COLO668 (cell line): Measurements from ENCODE around the gene DIS3L2.
"Not testable (repeated sequence)": the region's sequence is repeated elsewhere in the genome, so short reads cannot be mapped to it uniquely, and the experiment has no call there.

Source experiments
- DNase-seq: peaks from one replicate; lab custom pipeline; 2025; ENCODE audit not compliant: unreplicated experiment; lab: John Stamatoyannopoulos, UW

DIS3L2 gene

GRCh38 chr2:232170396-232170795 is 208.9 kb downstream of the DIS3L2 start:
- DNase-seq, result no peak

- no peak for DNase-seq
Measured at GRCh38 chr2:232174662-232175061, 213.1 kb downstream of the DIS3L2 start.

- DNase-seq, result not testable (repeated sequence)
Measured at GRCh38 chr2:232176587-232176986, 215.1 kb downstream of the DIS3L2 start.

- no peak for DNase-seq
Measured at GRCh38 chr2:232183279-232183678, 221.8 kb downstream of the DIS3L2 start.

GRCh38 chr2:232184346-232184745 is 222.8 kb downstream of the DIS3L2 start:
- DNase-seq, result no peak

GRCh38 chr2:232190796-232191195 is 229.3 kb downstream of the DIS3L2 start:
- no peak for DNase-seq

- no peak for DNase-seq
Measured at GRCh38 chr2:232195487-232195886, 234.0 kb downstream of the DIS3L2 start.

GRCh38 chr2:232196802-232197201 is 235.3 kb downstream of the DIS3L2 start:
- DNase-seq, result no peak

GRCh38 chr2:232200195-232200594 is 238.7 kb downstream of the DIS3L2 start:
- DNase-seq, result no peak

GRCh38 chr2:232203166-232203891 is 241.8 kb downstream of the DIS3L2 start:
- DNase-seq, result no peak

- no peak for DNase-seq
Measured at GRCh38 chr2:232203936-232204335, 242.4 kb downstream of the DIS3L2 start.

GRCh38 chr2:232204457-232204931 is 243.0 kb downstream of the DIS3L2 start:
- no peak for DNase-seq

GRCh38 chr2:232207174-232207573 is 245.7 kb downstream of the DIS3L2 start:
- DNase-seq, result no peak

GRCh38 chr2:232210306-232210705 is 248.8 kb downstream of the DIS3L2 start:
- DNase-seq, result no peak

- no peak for DNase-seq
Measured at GRCh38 chr2:232211743-232212686, 250.5 kb downstream of the DIS3L2 start.

- DNase-seq, result no peak
Measured at GRCh38 chr2:232213176-232213575, 251.7 kb downstream of the DIS3L2 start.

- DNase-seq, result no peak
Measured at GRCh38 chr2:232214053-232214452, 252.5 kb downstream of the DIS3L2 start.

- DNase-seq, result no peak
Measured at GRCh38 chr2:232216028-232216427, 254.5 kb downstream of the DIS3L2 start.

GRCh38 chr2:232218778-232219495 is 257.4 kb downstream of the DIS3L2 start:
- DNase-seq, result no peak

GRCh38 chr2:232219496-232219870 is 258.0 kb downstream of the DIS3L2 start:
- DNase-seq, result no peak

GRCh38 chr2:232219932-232220331 is 258.4 kb downstream of the DIS3L2 start:
- no peak for DNase-seq
